Measurements from ENCODE around the gene MACO1.

MACO1 gene

DNA sequence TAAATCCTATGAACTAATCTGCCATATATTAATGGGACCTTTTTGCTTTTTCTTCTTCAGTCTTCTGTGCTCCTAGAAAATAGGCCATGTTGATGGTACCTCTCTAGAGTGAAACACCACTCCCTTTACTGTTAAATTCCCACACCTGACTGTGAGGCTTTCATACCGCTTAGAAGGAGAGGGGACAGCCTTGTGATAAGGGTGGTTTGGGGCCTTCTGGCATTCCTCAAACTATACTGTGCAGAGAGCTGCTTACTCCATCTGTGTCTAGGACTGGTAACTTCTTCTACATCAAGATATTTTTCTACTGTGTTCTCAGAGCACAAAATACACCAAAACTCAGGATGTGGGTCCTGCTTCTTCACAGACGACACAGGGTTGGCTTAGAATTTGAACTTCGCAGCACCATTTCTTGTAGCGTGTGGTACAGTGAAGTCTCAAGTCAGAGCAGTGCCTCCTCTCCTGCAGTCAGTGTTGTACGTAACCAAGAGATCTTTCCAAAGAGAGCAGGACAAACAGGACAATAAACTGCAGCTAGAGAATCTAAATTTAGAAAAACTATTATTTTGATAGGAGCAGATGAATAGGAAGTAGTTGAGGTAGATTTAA, 43.8 kb downstream of the MACO1 start:
- no peak overlapping the region for H3K4me3 ChIP-seq (ENCODE audit: control insufficient read depth, low read depth, low read length)
- DNase-seq (ENCODE audit: low read depth): no peak

DNA sequence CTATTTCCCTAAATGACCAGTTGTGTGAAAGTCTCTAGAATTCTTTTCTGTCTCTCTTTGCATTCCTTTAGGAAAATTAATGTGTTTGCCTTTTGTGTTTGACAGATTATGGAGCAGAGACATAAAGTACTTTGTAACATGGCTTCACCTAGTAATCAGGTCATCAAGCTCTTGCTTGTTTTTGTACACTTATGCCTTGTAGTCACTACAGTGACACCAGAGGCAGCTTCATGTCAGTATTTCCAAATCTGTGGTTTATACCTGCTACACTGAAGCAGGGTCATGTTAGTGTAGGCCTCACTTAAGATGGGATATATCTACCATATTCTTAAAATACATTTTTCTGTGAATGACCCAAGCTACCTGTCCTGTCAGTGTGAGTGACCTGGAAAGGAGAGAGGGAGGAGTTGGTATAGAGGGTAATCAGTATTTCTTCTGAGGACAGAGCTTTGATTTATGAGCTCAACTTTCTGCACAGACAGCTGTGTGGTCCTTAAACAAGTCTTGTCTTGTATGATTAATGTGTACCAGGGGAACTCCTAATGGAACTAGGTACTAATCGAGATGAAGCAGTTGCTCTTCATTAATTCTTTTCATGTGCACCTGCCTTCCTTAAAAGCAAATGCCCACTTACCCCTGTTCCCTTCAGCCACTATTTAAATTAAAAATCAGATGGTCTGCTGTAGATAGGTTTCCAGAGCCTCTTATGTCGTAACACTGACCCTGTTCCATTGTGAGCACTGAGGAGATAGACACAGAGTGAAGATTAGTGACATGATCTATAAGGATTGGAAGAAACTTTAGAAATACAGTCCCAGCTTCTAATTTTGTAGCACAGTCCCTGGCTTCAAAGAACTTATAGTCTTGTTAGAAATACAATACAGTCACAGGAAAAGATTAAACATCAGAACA, 45.7 kb downstream of the MACO1 start:
- TF ChIP-seq, protein P1, sequence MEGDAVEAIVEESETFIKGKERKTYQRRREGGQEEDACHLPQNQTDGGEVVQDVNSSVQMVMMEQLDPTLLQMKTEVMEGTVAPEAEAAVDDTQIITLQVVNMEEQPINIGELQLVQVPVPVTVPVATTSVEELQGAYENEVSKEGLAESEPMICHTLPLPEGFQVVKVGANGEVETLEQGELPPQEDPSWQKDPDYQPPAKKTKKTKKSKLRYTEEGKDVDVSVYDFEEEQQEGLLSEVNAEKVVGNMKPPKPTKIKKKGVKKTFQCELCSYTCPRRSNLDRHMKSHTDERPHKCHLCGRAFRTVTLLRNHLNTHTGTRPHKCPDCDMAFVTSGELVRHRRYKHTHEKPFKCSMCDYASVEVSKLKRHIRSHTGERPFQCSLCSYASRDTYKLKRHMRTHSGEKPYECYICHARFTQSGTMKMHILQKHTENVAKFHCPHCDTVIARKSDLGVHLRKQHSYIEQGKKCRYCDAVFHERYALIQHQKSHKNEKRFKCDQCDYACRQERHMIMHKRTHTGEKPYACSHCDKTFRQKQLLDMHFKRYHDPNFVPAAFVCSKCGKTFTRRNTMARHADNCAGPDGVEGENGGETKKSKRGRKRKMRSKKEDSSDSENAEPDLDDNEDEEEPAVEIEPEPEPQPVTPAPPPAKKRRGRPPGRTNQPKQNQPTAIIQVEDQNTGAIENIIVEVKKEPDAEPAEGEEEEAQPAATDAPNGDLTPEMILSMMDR (IDR thresholded peaks at IDR 0.05; ENCODE audit: control insufficient read depth, insufficient read depth, low read depth, low read length, missing control alignments): no peak
- no peak overlapping the region for H3K4me3 ChIP-seq (ENCODE audit: control insufficient read depth, low read depth, low read length)
- no peak for DNase-seq (ENCODE audit: low read depth)

More for the DNA sequence above, 43.8 kb downstream of the MACO1 start:
- TF ChIP-seq, protein P1 (IDR thresholded peaks at IDR 0.05; ENCODE audit: control insufficient read depth, insufficient read depth, low read depth, low read length, missing control alignments): no peak

DNA sequence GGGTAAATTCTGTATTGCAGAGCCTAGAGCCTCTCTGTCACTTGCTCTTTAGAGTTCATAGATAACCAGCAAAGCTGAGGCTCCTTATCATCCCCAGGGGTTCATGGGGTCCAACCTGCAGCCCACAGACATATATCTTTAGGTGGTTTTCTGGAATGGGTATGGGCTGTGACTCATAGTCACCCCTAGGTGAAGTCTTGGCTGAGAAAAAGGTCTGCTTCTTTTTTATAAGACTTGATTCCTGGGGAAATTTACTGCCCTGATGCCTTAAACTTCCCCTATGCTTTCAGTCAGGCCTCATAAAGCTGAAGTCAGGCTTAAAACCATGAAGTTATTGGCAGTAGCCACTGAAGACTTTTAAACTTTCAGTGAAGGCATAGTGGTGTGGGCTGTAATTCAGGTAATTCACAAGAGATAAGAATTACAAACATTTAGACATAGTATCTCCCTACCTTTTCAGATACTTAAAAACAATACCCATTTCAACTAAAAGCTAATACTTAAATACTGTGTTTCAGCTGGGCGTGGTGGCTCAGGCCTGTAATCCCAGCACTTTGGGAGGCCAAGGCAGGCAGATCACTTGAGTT, 46.8 kb downstream of the MACO1 start:
- DNase-seq (ENCODE audit: low read depth): no peak
- TF ChIP-seq, protein P1 (IDR thresholded peaks at IDR 0.05; ENCODE audit: control insufficient read depth, insufficient read depth, low read depth, low read length, missing control alignments): no peak
- H3K4me3 ChIP-seq (ENCODE audit: control insufficient read depth, low read depth, low read length): no peak overlapping the region

- TF ChIP-seq, protein P1 (IDR thresholded peaks at IDR 0.05; ENCODE audit: control insufficient read depth, insufficient read depth, low read depth, low read length, missing control alignments): no peak
- H3K4me3 ChIP-seq (ENCODE audit: control insufficient read depth, low read depth, low read length): no peak overlapping the region
- no peak for DNase-seq (ENCODE audit: low read depth)
These were observed 47.9 kb downstream of the MACO1 start for GRCh38 chr1:25478633-25479032.

DNA sequence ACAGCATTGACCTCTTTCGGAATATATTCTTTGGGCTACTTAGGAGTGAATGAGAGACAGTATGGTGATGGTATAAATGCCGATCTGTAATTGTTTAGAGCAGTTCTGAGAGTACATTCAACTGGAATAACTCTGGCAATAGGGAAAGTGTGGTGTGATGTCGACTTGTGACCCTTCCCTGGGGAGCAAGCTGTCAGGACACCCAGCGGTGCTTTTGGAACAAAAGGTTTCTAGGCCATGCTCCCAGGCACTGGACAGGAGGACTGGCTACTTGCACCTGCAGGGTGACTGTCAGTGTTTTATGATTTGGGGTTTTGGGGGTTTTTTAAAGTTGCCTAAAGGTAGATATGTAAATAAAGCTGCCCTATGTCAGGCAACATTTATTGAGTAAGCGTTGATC, 50.9 kb downstream of the MACO1 start:
- H3K4me3 ChIP-seq (ENCODE audit: control insufficient read depth, low read depth, low read length): no peak overlapping the region
- TF ChIP-seq, protein P1 (IDR thresholded peaks at IDR 0.05; ENCODE audit: control insufficient read depth, insufficient read depth, low read depth, low read length, missing control alignments): no peak
- DNase-seq (ENCODE audit: low read depth): no peak

- no peak overlapping the region for H3K4me3 ChIP-seq (ENCODE audit: control insufficient read depth, low read depth, low read length)
- no peak for DNase-seq (ENCODE audit: low read depth)
- TF ChIP-seq, protein P1 (IDR thresholded peaks at IDR 0.05; ENCODE audit: control insufficient read depth, insufficient read depth, low read depth, low read length, missing control alignments): no peak
These were observed 51.5 kb downstream of the MACO1 start for GRCh38 chr1:25482211-25482610.

All from AG09309 (cell line).